AG10803 (cell line): ENCODE measurements around the gene SMS.

Experiments
- DNase-seq: peaks from one replicate; pipeline ENCODE4 v3.0.0; 2010; ENCODE audit warnings: low read depth
- H3K4me3 ChIP-seq: 2 replicates; pipeline ENCODE4 v1.5.1; 2011; ENCODE audit warnings: mild to moderate bottlenecking, low read length, control low read depth
- TF ChIP-seq, protein P1 (sequence below): conservative IDR thresholded peaks from 2 replicates; pipeline ENCODE4 v1.5.1; 2011; ENCODE audit warnings: mild to moderate bottlenecking, low read length, control low read depth, inconsistent platforms

SMS gene

DNA sequence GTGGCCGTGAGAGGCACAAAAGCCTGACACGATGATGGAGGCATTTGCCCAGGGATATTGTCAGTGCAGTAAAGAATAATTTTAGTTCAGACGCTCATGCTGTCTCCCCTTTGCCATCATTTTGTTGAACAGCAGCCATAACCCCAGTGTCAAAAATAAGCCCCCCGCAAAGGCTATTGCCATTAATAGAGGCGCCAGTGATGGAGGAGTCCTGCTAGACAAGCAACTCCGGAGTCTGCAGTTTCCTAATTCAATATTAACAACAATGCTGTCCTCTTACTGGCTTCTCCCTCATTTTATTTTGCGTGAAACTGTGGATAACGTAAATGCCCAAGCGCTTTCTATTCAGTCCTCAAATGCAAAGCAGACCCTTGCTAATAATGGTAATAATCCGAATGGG, 603 bp upstream of the SMS start:
- DNase-seq: no peak
- TF ChIP-seq, protein P1, sequence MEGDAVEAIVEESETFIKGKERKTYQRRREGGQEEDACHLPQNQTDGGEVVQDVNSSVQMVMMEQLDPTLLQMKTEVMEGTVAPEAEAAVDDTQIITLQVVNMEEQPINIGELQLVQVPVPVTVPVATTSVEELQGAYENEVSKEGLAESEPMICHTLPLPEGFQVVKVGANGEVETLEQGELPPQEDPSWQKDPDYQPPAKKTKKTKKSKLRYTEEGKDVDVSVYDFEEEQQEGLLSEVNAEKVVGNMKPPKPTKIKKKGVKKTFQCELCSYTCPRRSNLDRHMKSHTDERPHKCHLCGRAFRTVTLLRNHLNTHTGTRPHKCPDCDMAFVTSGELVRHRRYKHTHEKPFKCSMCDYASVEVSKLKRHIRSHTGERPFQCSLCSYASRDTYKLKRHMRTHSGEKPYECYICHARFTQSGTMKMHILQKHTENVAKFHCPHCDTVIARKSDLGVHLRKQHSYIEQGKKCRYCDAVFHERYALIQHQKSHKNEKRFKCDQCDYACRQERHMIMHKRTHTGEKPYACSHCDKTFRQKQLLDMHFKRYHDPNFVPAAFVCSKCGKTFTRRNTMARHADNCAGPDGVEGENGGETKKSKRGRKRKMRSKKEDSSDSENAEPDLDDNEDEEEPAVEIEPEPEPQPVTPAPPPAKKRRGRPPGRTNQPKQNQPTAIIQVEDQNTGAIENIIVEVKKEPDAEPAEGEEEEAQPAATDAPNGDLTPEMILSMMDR: no peak

DNA sequence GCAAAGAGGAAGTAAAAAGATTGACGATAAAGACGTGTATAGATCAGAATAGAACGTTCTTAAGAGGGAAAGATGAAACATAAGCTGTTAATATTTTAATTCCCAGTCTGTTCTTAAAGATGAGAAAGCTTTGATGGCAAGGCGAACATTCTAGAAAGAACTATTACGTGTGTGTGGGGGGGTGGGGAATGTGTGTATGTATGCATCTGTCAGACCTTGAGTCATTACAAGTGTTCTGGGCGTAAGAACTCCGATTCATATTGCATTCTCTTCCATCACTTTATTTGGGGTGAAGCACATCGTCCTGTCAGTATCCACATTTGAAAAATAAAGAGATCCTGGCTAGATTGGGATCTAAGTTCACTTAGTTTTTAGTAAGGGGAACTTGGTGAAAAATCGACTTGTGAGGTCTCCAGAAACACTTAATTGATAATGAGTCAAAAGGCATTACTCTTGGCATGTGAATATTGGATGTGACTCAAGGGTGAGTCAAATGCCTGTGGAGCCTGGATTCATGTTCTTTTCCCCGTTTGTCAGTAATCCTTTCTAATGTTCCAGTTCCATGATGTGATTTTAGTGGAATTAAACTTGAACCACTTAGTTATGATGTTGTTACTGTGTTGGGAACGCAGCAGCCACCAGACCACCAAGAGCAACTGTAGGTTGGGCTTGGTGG, 3.1 kb downstream of the SMS start:
- DNase-seq: peak; percentile 83
- TF ChIP-seq, protein P1: no peak
- H3K4me3 ChIP-seq: no peak overlapping the region; the same call in 1 of the 2 replicates

More for the DNA sequence above, 603 bp upstream of the SMS start:
- H3K4me3 ChIP-seq: peak overlapping the region; percentile 49

DNA sequence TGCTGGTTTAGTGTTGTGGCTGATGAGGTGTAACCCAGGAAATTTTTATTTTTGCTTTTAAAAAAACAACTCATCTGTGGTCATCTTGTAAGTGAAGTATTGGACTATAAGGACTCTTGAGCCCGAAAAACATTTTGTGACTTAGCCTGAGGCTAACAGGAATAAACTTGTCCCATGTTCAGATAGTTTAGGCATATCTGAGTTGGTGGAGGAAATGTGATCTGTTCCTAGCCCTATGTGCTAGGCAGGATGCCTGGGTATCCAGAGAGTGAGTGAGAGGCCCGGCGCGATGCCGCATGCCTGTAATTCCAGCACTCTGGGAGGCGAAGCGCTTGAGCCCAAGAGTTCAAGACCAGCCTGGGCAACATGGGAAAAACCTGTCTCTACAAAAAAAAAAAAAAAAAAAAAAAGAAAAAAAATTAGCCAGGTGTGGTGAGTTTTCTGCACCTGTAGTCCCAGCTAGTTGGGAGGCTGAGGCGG, 3.7 kb downstream of the SMS start:
- TF ChIP-seq, protein P1: no peak
- H3K4me3 ChIP-seq: no peak overlapping the region; the same call in 1 of the 2 replicates
- DNase-seq: no peak

DNA sequence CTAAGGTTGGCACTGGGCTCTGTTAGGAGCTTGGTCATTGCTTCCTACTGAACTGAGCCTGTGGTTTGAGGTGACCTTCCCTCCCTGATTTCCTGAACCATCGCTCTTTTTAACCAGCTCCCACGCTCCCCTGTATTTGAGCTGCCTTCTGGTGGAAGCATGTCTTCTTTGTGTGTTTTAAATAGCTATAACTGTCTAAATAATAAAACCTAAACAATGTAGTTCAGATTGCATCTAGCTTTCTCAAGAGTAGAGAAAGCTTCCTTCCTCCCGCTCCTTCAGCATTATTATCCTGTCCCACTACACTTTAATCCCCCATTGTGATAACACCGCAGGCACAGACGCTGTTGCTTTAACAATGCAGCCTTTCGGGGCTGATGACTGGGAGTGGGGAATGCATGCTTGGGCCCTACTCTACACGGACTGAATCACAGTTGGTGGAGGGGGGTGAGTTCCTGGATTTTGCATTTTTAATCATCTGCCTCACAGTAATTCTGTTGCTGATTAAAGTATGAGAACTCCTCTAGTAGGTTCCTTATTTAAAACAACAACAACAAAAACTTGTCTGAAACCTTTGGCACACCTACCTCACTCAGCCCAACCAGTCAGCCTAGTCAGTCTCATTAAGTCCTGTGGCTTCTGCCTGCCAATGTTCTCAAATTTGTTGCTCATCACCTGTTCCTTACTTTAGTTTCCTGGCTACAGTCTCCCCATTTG, 6.6 kb downstream of the SMS start:
- H3K4me3 ChIP-seq: no peak overlapping the region
- peak; percentile 44 for DNase-seq
- TF ChIP-seq, protein P1: no peak

DNA sequence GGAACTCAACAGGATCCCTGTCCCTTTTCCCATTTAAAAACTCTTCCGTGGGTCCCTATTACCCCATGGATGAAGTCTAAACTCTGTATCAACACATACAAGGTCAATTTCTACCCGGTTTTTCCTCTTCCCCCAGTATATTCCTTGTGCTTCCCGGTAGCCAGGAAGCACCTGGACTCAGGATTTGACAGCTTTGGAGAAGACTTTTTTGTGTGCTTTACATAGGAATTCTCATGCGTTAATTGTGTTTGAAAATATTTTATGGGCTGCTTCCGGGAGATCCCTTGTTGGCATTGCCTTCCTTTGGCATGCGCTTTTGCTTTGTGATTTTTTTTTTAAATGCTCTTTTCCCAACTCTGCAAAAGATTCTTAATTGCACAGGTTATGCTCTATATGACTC, 7.2 kb downstream of the SMS start:
- H3K4me3 ChIP-seq: no peak overlapping the region
- no peak for DNase-seq

DNA sequence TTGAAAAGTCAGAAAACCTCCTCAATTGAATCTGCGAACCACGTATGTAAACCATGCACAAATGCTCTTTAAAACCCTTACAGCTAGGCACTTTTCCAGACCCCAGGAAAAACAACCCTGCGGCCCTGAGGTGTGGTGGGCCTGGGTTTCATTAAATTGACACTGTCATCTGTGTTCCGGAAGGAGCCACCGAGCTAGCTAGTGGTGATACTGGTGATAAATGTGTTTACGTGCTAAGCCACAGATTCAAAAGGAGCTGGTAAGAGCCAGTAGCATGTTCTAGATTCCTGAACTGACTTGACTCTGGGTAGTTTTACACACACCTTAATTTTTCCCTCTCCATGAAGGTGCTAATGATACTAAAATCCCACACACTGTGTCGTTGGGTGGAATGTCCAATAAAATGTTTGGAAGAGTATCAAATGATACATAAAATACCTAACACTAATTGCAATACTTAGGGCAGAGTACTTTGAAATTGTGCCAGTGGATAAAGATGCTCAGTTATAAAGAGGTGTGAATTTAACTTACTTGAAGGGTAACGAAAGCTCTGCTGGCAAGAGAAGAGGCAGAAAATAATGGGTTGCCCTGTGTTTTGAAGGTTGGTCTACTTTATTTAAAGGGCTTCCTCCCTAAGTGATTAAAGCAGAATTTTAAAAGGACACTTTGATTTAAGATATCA, 8.5 kb downstream of the SMS start:
- TF ChIP-seq, protein P1: no peak
- H3K4me3 ChIP-seq: no peak overlapping the region
- DNase-seq: no peak

More for the DNA sequence above, 7.2 kb downstream of the SMS start:
- TF ChIP-seq, protein P1: no peak
